Measurements from ENCODE around the gene ARHGAP25. TPM values are rescaled to one million over a fixed set of nuclear protein-coding genes. Genes with fewer than 3 reads are reported as not detected.

Gene ARHGAP25
- total RNA-seq, 4 donors from 2014 or later = 2.2 to 11.6 (median 7.2) TPM

DNA sequence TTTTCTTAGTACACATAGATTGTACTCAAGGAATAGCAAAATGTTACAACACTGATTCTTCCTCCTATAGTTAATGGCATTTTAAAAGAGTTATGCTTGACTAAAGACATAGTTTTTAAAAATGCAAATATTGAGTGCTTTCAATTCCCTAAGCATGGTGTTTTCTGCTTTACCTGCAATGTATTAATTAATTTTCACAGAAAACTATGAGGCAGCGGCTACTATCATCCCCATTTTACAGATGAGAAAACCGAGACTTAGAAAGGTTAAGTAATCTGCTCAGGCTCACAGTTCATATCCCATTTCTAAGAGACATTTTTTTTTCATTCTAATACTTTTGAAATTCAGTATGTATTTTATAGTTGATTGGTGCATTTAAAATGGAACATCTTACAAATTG lies 98.6 kb downstream of the ARHGAP25 start:
- in situ Hi-C loops (cut with MboI; ENCODE audit: low pct_ligation_motif_present in 1 of 4, low pct_unique_long_range_greater_than_20kb in 1 of 4, low sequenced_read_pairs in 3 of 4) = no loop called here
- H3K27me3 ChIP-seq = no peaks in the 10 kb centered on the region

DNA sequence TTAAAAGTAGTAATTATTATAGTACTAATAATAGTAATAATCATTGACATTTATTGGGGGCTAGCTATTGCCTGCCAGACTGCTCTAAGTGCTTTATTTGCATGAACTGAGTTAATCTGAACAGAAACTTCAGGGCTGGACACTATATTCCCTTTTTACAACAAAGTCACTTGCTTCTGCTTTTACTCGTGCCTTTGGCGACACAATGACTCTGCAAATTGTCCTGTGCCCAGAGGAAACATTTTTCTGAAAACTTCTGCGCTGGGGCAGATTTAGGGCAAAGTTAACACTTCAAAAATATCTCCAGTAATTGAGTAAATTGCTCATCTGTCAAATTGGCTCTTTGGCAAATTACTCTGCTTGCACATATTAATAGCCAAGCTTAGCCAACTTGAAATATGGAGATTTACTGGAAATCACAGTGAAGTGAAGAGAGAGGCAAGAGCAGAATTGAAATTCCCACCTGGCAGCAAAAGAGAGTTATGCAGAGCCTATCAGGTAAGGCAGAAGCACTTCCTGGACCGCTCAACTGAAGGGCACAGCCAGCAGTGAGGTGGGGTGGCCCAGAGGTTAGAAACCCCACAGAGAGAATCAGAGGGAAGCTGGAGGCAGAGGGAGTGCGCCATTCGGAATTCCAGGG lies 100.2 kb downstream of the ARHGAP25 start:
- TF ChIP-seq POLR2AphosphoS5 (IDR thresholded peaks at IDR 0.05) (no peak), POLR2A (IDR thresholded peaks at IDR 0.05) (no peak), EP300 (IDR thresholded peaks at IDR 0.05; ENCODE audit: low read depth) (no peak)
- TF ChIP-seq, protein P1, sequence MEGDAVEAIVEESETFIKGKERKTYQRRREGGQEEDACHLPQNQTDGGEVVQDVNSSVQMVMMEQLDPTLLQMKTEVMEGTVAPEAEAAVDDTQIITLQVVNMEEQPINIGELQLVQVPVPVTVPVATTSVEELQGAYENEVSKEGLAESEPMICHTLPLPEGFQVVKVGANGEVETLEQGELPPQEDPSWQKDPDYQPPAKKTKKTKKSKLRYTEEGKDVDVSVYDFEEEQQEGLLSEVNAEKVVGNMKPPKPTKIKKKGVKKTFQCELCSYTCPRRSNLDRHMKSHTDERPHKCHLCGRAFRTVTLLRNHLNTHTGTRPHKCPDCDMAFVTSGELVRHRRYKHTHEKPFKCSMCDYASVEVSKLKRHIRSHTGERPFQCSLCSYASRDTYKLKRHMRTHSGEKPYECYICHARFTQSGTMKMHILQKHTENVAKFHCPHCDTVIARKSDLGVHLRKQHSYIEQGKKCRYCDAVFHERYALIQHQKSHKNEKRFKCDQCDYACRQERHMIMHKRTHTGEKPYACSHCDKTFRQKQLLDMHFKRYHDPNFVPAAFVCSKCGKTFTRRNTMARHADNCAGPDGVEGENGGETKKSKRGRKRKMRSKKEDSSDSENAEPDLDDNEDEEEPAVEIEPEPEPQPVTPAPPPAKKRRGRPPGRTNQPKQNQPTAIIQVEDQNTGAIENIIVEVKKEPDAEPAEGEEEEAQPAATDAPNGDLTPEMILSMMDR (IDR thresholded peaks at IDR 0.05) = no peak

More for the DNA sequence above, 98.6 kb downstream of the ARHGAP25 start:
- H3K27ac ChIP-seq = peak overlapping the region; percentile 64 to 81 (median 78)
- TF ChIP-seq EP300 (IDR thresholded peaks at IDR 0.05; ENCODE audit: low read depth) (no peak), POLR2AphosphoS5 (IDR thresholded peaks at IDR 0.05) (no peak), POLR2A (IDR thresholded peaks at IDR 0.05) (no peak)
- TF ChIP-seq, protein P1 (IDR thresholded peaks at IDR 0.05) = no peak
- intact Hi-C loops (cut with DNase I; ENCODE audit: low total_unique reads) = no loop called here
- no peak overlapping the region for H3K4me3 ChIP-seq
- DNase-seq = no peak
- 98 to 100% methylated on average over 2 of the region's 2 CpGs for WGBS, 2 donors (ENCODE audit: low coverage in 1 of 2)
- H3K36me3 ChIP-seq = no peaks in the 10 kb centered on the region
- peaks cover 21 to 38% (median 28%) of the 10 kb centered on the region in 4 donors for H3K4me1 ChIP-seq
- no peaks in the 10 kb centered on the region for H3K9me3 ChIP-seq

DNA sequence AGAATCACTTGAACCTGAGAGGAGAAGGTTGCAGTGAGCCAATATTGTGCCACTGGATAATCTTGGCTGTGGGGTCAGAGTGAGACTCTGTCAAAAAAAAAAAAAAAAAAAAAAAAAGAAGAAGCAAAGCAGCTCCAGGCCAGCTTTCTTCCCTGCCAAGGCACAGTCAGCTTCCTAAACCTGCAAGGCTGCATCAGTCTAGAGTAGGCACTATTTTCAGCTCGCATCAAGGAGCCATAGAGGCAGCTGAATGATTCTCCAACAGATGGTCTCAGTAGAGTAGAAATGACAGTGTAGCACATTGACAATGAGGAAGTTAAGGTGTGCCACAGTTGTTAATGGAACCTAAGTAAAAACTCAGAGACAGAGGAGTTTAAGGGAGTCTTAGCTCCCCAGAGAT lies 101.0 kb downstream of the ARHGAP25 start:
- in situ Hi-C loops (cut with MboI; ENCODE audit: low pct_ligation_motif_present in 1 of 4, low pct_unique_long_range_greater_than_20kb in 1 of 4, low sequenced_read_pairs in 3 of 4) (no loop called here), intact Hi-C loops (cut with DNase I; ENCODE audit: low total_unique reads) (no loop called here)
- Histone ChIP-seq H3K4me3 (no peak overlapping the region), H3K27me3 (no peaks in the 10 kb centered on the region), H3K36me3 (no peaks in the 10 kb centered on the region), H3K9me3 (no peaks in the 10 kb centered on the region), H3K27ac (no peak overlapping the region), H3K4me1 (peaks cover 6 to 18% (median 11%) of the 10 kb centered on the region in 4 donors)
- WGBS, 2 donors (ENCODE audit: low coverage in 1 of 2) = 60 to 85% methylated on average over 1 of the region's 1 CpG
- no peak for DNase-seq
- TF ChIP-seq, protein P1 (IDR thresholded peaks at IDR 0.05) = no peak
- TF ChIP-seq POLR2A (IDR thresholded peaks at IDR 0.05) = no peak
- no peak for TF ChIP-seq EP300 (IDR thresholded peaks at IDR 0.05; ENCODE audit: low read depth)
- TF ChIP-seq POLR2AphosphoS5 (IDR thresholded peaks at IDR 0.05) = no peak

More for the DNA sequence above, 100.2 kb downstream of the ARHGAP25 start:
- intact Hi-C loops (cut with DNase I; ENCODE audit: low total_unique reads) (no loop called here), in situ Hi-C loops (cut with MboI; ENCODE audit: low pct_ligation_motif_present in 1 of 4, low pct_unique_long_range_greater_than_20kb in 1 of 4, low sequenced_read_pairs in 3 of 4) (no loop called here)
- 83 to 85% methylated on average over 3 to 6 of the region's 6 CpGs for WGBS, 2 donors (ENCODE audit: low coverage in 1 of 2)
- Histone ChIP-seq H3K36me3 (no peaks in the 10 kb centered on the region), H3K4me3 (no peak overlapping the region), H3K9me3 (no peaks in the 10 kb centered on the region), H3K27ac (peak overlapping the region in 2 of 4 donors; percentile 1 to 22), H3K27me3 (no peaks in the 10 kb centered on the region), H3K4me1 (peaks cover 8 to 21% (median 12%) of the 10 kb centered on the region in 4 donors)
- no peak for DNase-seq

DNA sequence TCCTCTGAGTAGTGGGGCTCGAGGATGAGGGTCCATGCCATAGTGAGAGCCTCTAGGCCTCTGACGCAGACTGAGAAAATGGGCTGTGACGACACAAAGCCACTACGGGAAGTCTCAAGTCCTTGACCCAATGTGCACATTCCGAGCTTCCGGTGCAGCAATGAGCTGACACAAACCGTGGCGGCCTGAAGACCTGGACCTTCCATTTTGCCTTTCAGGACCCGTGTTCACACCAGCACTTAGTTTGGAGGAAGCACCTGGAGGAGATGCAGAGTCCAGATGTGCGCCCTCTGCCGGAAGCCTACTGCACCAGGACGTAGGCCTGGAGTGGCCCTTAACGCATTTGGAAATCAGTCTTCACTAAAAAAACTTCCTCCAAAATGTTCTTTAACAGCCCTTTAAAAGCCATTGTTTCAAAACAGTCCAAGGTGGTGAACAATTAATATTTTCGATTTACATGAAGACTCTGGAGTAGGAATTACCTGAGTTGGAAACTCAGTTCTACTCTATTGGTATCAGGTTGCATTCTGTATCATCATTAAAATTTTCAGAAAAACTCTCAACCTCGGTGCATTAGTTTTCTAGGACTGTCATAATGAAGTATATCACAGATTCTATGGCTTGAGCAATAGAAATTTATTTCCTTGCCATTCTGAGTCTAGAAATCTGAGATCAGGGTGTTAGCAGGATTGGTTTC lies 102.7 kb downstream of the ARHGAP25 start:
- DNase-seq = peak; percentile 78
- Histone ChIP-seq H3K9me3 (no peaks in the 10 kb centered on the region), H3K4me3 (no peak overlapping the region), H3K27me3 (no peaks in the 10 kb centered on the region), H3K27ac (no peak overlapping the region), H3K36me3 (no peaks in the 10 kb centered on the region), H3K4me1 (peaks cover 0 to 7% (median 3%) of the 10 kb centered on the region in 4 donors)
- intact Hi-C loops (cut with DNase I; ENCODE audit: low total_unique reads) (no loop called here), in situ Hi-C loops (cut with MboI; ENCODE audit: low pct_ligation_motif_present in 1 of 4, low pct_unique_long_range_greater_than_20kb in 1 of 4, low sequenced_read_pairs in 3 of 4) (no loop called here)
- TF ChIP-seq, protein P1 (IDR thresholded peaks at IDR 0.05) = peak; percentile 41 to 61 (median 55)
- no peak for TF ChIP-seq EP300 (IDR thresholded peaks at IDR 0.05; ENCODE audit: low read depth)
- WGBS, 2 donors (ENCODE audit: low coverage in 1 of 2) = 66 to 83% methylated on average over 1 to 15 of the region's 15 CpGs
